Measurements from ENCODE around the gene NT5DC2. TPM values are rescaled to one million over a fixed set of nuclear protein-coding genes. Genes with fewer than 3 reads are reported as not detected.

The NT5DC2 gene
- total RNA-seq, 2 donors from 2014 or later = 47.6 to 83.4 TPM

- H3K36me3 ChIP-seq = peaks cover 24% of the 10 kb centered on the region
- TF ChIP-seq CTCF (IDR thresholded peaks at IDR 0.05) = no peak
- no peaks in the 10 kb centered on the region for H3K9me3 ChIP-seq
- H3K27ac ChIP-seq = no peak overlapping the region
- DNase-seq (ENCODE audit: low spot score) = no peak
- no peaks in the 10 kb centered on the region for H3K27me3 ChIP-seq (replicated peaks; ENCODE audit: insufficient read depth)
- no peak overlapping the region for H3K4me3 ChIP-seq
- no peaks in the 10 kb centered on the region for H3K4me1 ChIP-seq (ENCODE audit: control insufficient read depth in 1 of 2, low read depth in 2 of 2)
- no peak for ATAC-seq (ENCODE audit: insufficient number of reproducible peaks, low FRiP score, low read depth)
Observed at GRCh38 chr3:52546111-52546901, 12.6 kb upstream of the NT5DC2 start.

- ATAC-seq (ENCODE audit: insufficient number of reproducible peaks, low FRiP score, low read depth) (no peak), DNase-seq (ENCODE audit: low spot score) (no peak)
- Histone ChIP-seq H3K9me3 (no peaks in the 10 kb centered on the region), H3K27me3 (replicated peaks; ENCODE audit: insufficient read depth) (no peaks in the 10 kb centered on the region), H3K36me3 (peaks cover 15% of the 10 kb centered on the region), H3K4me1 (ENCODE audit: control insufficient read depth in 1 of 2, low read depth in 2 of 2) (peaks cover 0 to 4% of the 10 kb centered on the region in 2 donors), H3K27ac (no peak overlapping the region), H3K4me3 (no peak overlapping the region)
- no peak for TF ChIP-seq CTCF (IDR thresholded peaks at IDR 0.05)
Observed at GRCh38 chr3:52544937-52545336, 11.3 kb upstream of the NT5DC2 start.

- no peaks in the 10 kb centered on the region for H3K9me3 ChIP-seq
- ATAC-seq (ENCODE audit: insufficient number of reproducible peaks, low FRiP score, low read depth) (no peak), DNase-seq (ENCODE audit: low spot score) (no peak)
- no peak for TF ChIP-seq CTCF (IDR thresholded peaks at IDR 0.05)
- H3K36me3 ChIP-seq = no peaks in the 10 kb centered on the region
- no peak overlapping the region for H3K4me3 ChIP-seq
- H3K27me3 ChIP-seq (replicated peaks; ENCODE audit: insufficient read depth) = no peaks in the 10 kb centered on the region
- no peak overlapping the region for H3K27ac ChIP-seq
- H3K4me1 ChIP-seq (ENCODE audit: control insufficient read depth in 1 of 2, low read depth in 2 of 2) = peaks cover 13 to 30% of the 10 kb centered on the region in 2 donors
Observed at GRCh38 chr3:52541050-52541449, 7.4 kb upstream of the NT5DC2 start.

- DNase-seq (ENCODE audit: low spot score) (no peak), ATAC-seq (ENCODE audit: insufficient number of reproducible peaks, low FRiP score, low read depth) (no peak)
- no peaks in the 10 kb centered on the region for H3K36me3 ChIP-seq
- H3K9me3 ChIP-seq = no peaks in the 10 kb centered on the region
- TF ChIP-seq CTCF (IDR thresholded peaks at IDR 0.05) = no peak
- H3K27ac ChIP-seq = no peak overlapping the region
- H3K4me1 ChIP-seq (ENCODE audit: control insufficient read depth in 1 of 2, low read depth in 2 of 2) = peaks cover 19 to 48% of the 10 kb centered on the region in 2 donors
- H3K27me3 ChIP-seq (replicated peaks; ENCODE audit: insufficient read depth) = no peaks in the 10 kb centered on the region
- H3K4me3 ChIP-seq = no peak overlapping the region
Observed at GRCh38 chr3:52539010-52539653, 5.5 kb upstream of the NT5DC2 start.

GRCh38 chr3:52537726-52538421, 4.2 kb upstream of the NT5DC2 start:
- peaks cover 19 to 55% of the 10 kb centered on the region in 2 donors for H3K4me1 ChIP-seq (ENCODE audit: control insufficient read depth in 1 of 2, low read depth in 2 of 2)
- H3K27me3 ChIP-seq (replicated peaks; ENCODE audit: insufficient read depth) = no peaks in the 10 kb centered on the region
- H3K27ac ChIP-seq = peak overlapping the region; percentile 76 to 91
- no peak for TF ChIP-seq CTCF (IDR thresholded peaks at IDR 0.05)
- ATAC-seq (ENCODE audit: insufficient number of reproducible peaks, low FRiP score, low read depth) = no peak
- H3K36me3 ChIP-seq = no peaks in the 10 kb centered on the region
- peak overlapping the region; percentile 78 for H3K4me3 ChIP-seq
- H3K9me3 ChIP-seq = no peaks in the 10 kb centered on the region
- no peak for DNase-seq (ENCODE audit: low spot score)

Measured in thoracic aorta (tissue), 2 donors.